Keratinocyte (primary cell): Measurements from ENCODE around the gene DCLK1. TPM values are rescaled to one million over a fixed set of nuclear protein-coding genes. Genes with fewer than 3 reads are reported as not detected.

Source experiments
- DNase-seq: peaks from one replicate; pipeline ENCODE4 v3.0.0-alpha.2; 2011; ENCODE audit warnings: low read depth, missing footprints, low spot score
- FAIRE-seq: peaks from 2 replicates; lab custom pipeline; 2011; peaks lifted over from hg19 to GRCh38; lab: Jason Lieb, UNC
- H2AFZ ChIP-seq: 2 replicates; pipeline ENCODE4 v1.6.0; 2012; ENCODE audit warnings: low read length, control low read depth, inconsistent platforms; ENCODE audit not compliant: control insufficient read depth
- H3K27ac ChIP-seq: 2 replicates; pipeline ENCODE4 v1.5.1; 2011; ENCODE audit warnings: low read length; ENCODE audit not compliant: control insufficient read depth, insufficient read depth
- H3K27me3 ChIP-seq: 3 replicates; pipeline ENCODE4 v1.6.0; 2011; ENCODE audit warnings: low read length; ENCODE audit not compliant: control insufficient read depth, insufficient read depth; ENCODE audit errors: extremely low read depth
- H3K36me3 ChIP-seq, 2 experiments: 2 replicates in 1 of 2; 3 replicates in 1 of 2; pipeline ENCODE4 v1.5.1; 2011; ENCODE audit warnings: low read length in 2 of 2, mild to moderate bottlenecking in 1 of 2; ENCODE audit not compliant: control insufficient read depth in 2 of 2, insufficient read depth in 2 of 2; ENCODE audit errors: extremely low read depth in 1 of 2
- H3K4me1 ChIP-seq: 3 replicates; pipeline ENCODE4 v1.5.1; 2011; ENCODE audit warnings: low read length; ENCODE audit not compliant: control insufficient read depth, insufficient read depth; ENCODE audit errors: extremely low read depth
- H3K4me2 ChIP-seq: 3 replicates; pipeline ENCODE4 v1.6.0; 2011; ENCODE audit warnings: low read depth, low read length; ENCODE audit not compliant: control insufficient read depth, insufficient read depth; ENCODE audit errors: extremely low read depth
- H3K4me3 ChIP-seq, 3 experiments: fragments of 200-600 bp in 1 of 3; sonication (generic) in 1 of 3; 2 replicates in 2 of 3; 3 replicates in 1 of 3; pipeline ENCODE4 v1.5.1; 2011 to 2016; ENCODE audit warnings: low read length in 3 of 3, mild to moderate bottlenecking in 3 of 3, control low read depth in 2 of 3, inconsistent platforms in 1 of 3, low read depth in 1 of 3, mixed read lengths in 1 of 3, mixed run types in 1 of 3, moderate library complexity in 1 of 3; ENCODE audit not compliant: control insufficient read depth in 2 of 3, insufficient read depth in 2 of 3; ENCODE audit errors: extremely low read depth in 1 of 3
- H3K79me2 ChIP-seq: 2 replicates; pipeline ENCODE4 v1.6.0; 2012; ENCODE audit warnings: low read length; ENCODE audit not compliant: control insufficient read depth, insufficient read depth
- H3K9ac ChIP-seq: 3 replicates; pipeline ENCODE4 v1.6.0; 2011; ENCODE audit warnings: low read length; ENCODE audit not compliant: control insufficient read depth, insufficient read depth; ENCODE audit errors: extremely low read depth
- H3K9me1 ChIP-seq: 3 replicates; pipeline ENCODE4 v1.6.0; 2011; ENCODE audit warnings: low read length; ENCODE audit not compliant: control insufficient read depth, insufficient read depth; ENCODE audit errors: extremely low read depth
- H3K9me3 ChIP-seq: 2 replicates; pipeline ENCODE4 v1.5.1; 2012; ENCODE audit warnings: low read depth, low read length; ENCODE audit not compliant: control insufficient read depth
- H4K20me1 ChIP-seq: 3 replicates; pipeline ENCODE4 v1.6.0; 2011; ENCODE audit warnings: low read length; ENCODE audit not compliant: control insufficient read depth, insufficient read depth; ENCODE audit errors: extremely low read depth
- EZH2 ChIP-seq: IDR thresholded peaks from one replicate; pipeline ENCODE4 v1.6.1; 2012; ENCODE audit warnings: inconsistent platforms, mild to moderate bottlenecking, low read length, moderate library complexity
- dilution Hi-C: fragments of 300-500 bp; cut with MboI; formaldehyde crosslinking; loops from one replicate; pipeline ENCODE4 v1.7.0; 2020; ENCODE audit warnings: low sequenced_read_pairs; ENCODE audit not compliant: extremely low pct_ligation_motif_present
- polyA plus RNA-seq, 5 experiments: library from polyadenylated mRNA; depleted of rRNA in 3 of 5; stranded (reverse) in 3 of 5; stranded (forward) in 1 of 5; unstranded in 1 of 5; fragments of >200 nt; gene quantifications; 1 replicate in 1 of 5; 2 replicates in 3 of 5; 3 replicates in 1 of 5; pipeline versions ENCODE4 v1.2.1 to v1.2.3, GENCODE V29; 2011 to 2012; ENCODE audit warnings: missing spikeins in 2 of 5, low read depth in 1 of 5, low replicate concordance in 1 of 5
- TF ChIP-seq, protein P1 (sequence below), 3 experiments: IDR thresholded peaks in 1 of 3; conservative IDR thresholded peaks in 1 of 3; optimal IDR thresholded peaks in 1 of 3; 2 replicates in 2 of 3; 3 replicates in 1 of 3; pipeline versions ENCODE3 to v1.5.1; 2011; ENCODE audit warnings: low read length in 3 of 3, mild to moderate bottlenecking in 3 of 3, moderate library complexity in 2 of 3, control low read depth in 1 of 3, inconsistent platforms in 1 of 3; ENCODE audit not compliant: insufficient read depth in 2 of 3; ENCODE audit errors: extremely low read depth in 1 of 3

The DCLK1 gene
- polyA plus RNA-seq, 1 donor (not counting 4 experiments of a cell fraction or from before 2014, with no cell fraction given): 0.04 TPM

GRCh38 chr13:35874704-35875103 is 256.5 kb downstream of the DCLK1 start:
- Histone ChIP-seq H3K79me2 (no peaks in the 10 kb centered on the region), H3K9ac (no peak overlapping the region), H3K9me1 (no peaks in the 10 kb centered on the region), H3K27ac (no peak overlapping the region), H3K4me3 (no peak overlapping the region), H3K4me1 (no peaks in the 10 kb centered on the region), H3K36me3 (no peaks in the 10 kb centered on the region), H4K20me1 (no peaks in the 10 kb centered on the region), H2AFZ (no peak overlapping the region), H3K9me3 (no peaks in the 10 kb centered on the region), H3K27me3 (no peaks in the 10 kb centered on the region), H3K4me2 (no peak overlapping the region)
- TF ChIP-seq, protein P1, sequence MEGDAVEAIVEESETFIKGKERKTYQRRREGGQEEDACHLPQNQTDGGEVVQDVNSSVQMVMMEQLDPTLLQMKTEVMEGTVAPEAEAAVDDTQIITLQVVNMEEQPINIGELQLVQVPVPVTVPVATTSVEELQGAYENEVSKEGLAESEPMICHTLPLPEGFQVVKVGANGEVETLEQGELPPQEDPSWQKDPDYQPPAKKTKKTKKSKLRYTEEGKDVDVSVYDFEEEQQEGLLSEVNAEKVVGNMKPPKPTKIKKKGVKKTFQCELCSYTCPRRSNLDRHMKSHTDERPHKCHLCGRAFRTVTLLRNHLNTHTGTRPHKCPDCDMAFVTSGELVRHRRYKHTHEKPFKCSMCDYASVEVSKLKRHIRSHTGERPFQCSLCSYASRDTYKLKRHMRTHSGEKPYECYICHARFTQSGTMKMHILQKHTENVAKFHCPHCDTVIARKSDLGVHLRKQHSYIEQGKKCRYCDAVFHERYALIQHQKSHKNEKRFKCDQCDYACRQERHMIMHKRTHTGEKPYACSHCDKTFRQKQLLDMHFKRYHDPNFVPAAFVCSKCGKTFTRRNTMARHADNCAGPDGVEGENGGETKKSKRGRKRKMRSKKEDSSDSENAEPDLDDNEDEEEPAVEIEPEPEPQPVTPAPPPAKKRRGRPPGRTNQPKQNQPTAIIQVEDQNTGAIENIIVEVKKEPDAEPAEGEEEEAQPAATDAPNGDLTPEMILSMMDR (optimal IDR thresholded peaks at IDR 0.05 in 1 of 3, IDR thresholded peaks at IDR 0.05 in 1 of 3, conservative IDR thresholded peaks at IDR 0.05 in 1 of 3; ENCODE audit: extremely low read depth in 1 of 3, insufficient read depth in 2 of 3, low read length in 3 of 3): no peak
- TF ChIP-seq EZH2: no peak
- DNase-seq (no peak), FAIRE-seq (no peak)
- dilution Hi-C loops: no loop called here

- Histone ChIP-seq H3K79me2 (no peaks in the 10 kb centered on the region), H3K36me3 (no peaks in the 10 kb centered on the region), H3K4me3 (no peak overlapping the region), H3K4me1 (no peaks in the 10 kb centered on the region), H3K27ac (no peak overlapping the region), H3K4me2 (no peak overlapping the region), H2AFZ (no peak overlapping the region), H3K9me1 (no peaks in the 10 kb centered on the region), H3K27me3 (no peaks in the 10 kb centered on the region), H4K20me1 (no peaks in the 10 kb centered on the region), H3K9me3 (no peaks in the 10 kb centered on the region), H3K9ac (no peak overlapping the region)
- dilution Hi-C loops: no loop called here
- TF ChIP-seq EZH2: no peak
- TF ChIP-seq, protein P1 (optimal IDR thresholded peaks at IDR 0.05 in 1 of 3, IDR thresholded peaks at IDR 0.05 in 1 of 3, conservative IDR thresholded peaks at IDR 0.05 in 1 of 3; ENCODE audit: extremely low read depth in 1 of 3, insufficient read depth in 2 of 3, low read length in 3 of 3): no peak
- DNase-seq (no peak), FAIRE-seq (no peak)
These were observed 258.8 kb downstream of the DCLK1 start for GRCh38 chr13:35872369-35872768.
